ENCODE results near the gene ALAS1. TPM values are rescaled to one million over a fixed set of nuclear protein-coding genes. Genes with fewer than 3 reads are reported as not detected.
"Not testable (repeated sequence)": the region's sequence is repeated elsewhere in the genome, so short reads cannot be mapped to it uniquely, and the experiment has no call there.

Gene ALAS1
- polyA plus RNA-seq, 3 donors: 47.1 to 54.5 (median 48.8) TPM

DNA sequence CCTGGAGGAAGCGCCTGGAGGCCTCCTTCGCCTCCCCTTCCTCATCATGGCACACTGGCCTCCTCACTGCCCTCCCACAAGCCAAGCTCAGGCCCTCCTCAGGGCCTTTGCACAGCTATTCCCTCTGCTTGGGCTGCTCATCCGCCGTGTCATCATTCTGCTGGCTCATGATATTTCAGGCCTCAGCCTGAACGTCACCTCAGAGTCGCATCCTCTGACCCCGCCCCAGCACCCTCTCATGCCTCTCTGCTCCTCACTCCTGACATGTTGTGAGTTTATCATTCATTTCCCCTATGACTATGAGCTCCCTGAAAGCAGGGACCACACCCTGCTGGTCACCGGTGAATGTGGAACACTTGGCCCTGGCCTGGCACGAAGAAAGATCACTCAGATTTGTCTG, 23.1 kb upstream of the ALAS1 start:
- DNase-seq: no peak

- DNase-seq: no peak
These were observed 22.4 kb upstream of the ALAS1 start for GRCh38 chr3:52175416-52176179.

- DNase-seq: no peak
These were observed 21.7 kb upstream of the ALAS1 start for GRCh38 chr3:52176180-52176752.

GRCh38 chr3:52176951-52177700, 20.8 kb upstream of the ALAS1 start:
- no peak for DNase-seq

- DNase-seq: no peak
These were observed 20.3 kb upstream of the ALAS1 start for GRCh38 chr3:52177701-52178042.

GRCh38 chr3:52178126-52178525, 19.8 kb upstream of the ALAS1 start:
- not testable (repeated sequence) for DNase-seq

DNA sequence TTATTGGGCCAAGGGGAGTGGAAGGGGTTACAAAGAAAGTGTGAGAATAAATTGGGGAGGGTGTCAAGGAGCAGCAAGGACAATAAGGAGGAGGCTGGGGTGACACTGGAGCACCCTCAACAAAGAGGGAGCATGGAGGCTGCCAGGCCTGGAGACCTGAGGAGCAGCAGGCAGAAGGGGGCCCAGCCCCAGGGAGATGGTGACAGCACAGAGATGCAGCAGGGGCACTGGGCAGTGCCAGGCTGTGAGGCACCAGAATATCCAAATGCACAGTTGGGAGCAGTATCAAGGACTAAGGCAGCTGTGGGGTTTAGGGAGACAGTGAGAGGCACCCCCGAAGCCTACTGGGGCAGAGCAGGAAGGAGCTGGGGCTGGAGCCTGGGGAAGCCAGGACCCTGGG, 19.4 kb upstream of the ALAS1 start:
- no peak for DNase-seq

DNA sequence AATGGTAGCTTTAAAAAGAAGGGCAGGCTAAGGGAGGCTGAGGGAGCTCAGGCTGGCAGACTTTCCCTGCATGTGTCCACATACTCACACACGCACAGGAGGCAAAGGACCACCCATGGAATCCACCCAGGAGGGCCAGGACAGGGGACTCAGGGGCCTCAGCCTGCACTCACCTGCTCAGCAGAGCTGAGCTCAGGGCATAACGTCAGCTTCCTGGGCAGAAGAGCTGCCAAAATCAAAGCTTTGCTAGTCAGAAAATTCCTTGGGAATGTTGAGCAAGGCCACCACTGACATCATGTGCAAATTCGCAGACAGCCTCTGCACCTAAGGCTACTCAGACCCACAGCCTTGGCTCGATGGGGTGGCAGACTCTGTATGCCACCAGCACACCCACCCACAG, 16.4 kb upstream of the ALAS1 start:
- no peak for DNase-seq

- no peak for DNase-seq
These were observed 15.8 kb upstream of the ALAS1 start for GRCh38 chr3:52182196-52182595.

- no peak for DNase-seq
These were observed 15.3 kb upstream of the ALAS1 start for GRCh38 chr3:52182691-52183090.

GRCh38 chr3:52183786-52184445, 14.0 kb upstream of the ALAS1 start:
- no peak for DNase-seq

DNA sequence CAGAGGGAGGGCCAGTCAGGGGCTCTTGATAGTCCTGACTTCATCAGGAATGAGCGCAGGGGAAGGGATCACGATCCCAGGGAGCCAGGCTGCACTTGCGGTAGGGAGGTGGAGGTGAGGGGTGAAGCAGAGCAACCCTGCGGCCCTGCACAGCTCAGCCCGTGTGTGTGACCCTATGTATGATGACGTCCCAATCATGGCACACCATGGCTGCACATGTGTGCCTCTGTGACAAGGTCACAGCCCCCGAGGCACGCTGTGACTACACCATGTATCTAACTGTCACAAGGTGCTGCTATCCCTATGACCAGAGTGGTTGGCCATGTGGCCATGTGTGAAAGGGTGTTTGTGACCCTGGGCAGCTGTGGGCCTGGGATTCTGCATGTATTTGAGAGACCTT, 13.3 kb upstream of the ALAS1 start:
- no peak for DNase-seq

DNA sequence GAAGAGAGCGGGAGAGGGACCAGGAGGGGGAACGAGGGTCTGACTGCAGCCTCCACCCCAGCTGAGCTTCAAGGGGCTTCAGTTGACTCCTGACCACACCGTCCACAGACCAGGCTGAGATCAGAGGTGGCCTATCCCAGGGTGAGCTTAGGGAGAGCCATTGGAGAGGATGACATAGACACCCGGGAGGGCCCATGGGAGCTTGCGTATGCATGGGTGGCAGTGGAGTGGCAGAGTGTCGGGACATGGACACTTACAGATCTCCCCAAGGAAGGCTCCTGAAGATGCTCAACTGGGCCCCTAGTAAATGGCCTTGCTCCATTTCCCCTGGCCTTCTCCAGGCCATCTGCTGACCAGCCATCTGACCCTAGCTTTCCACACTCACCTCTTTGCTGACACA, 12.6 kb upstream of the ALAS1 start:
- no peak for DNase-seq

- DNase-seq: no peak
These were observed 12.1 kb upstream of the ALAS1 start for GRCh38 chr3:52185837-52186236.

DNA sequence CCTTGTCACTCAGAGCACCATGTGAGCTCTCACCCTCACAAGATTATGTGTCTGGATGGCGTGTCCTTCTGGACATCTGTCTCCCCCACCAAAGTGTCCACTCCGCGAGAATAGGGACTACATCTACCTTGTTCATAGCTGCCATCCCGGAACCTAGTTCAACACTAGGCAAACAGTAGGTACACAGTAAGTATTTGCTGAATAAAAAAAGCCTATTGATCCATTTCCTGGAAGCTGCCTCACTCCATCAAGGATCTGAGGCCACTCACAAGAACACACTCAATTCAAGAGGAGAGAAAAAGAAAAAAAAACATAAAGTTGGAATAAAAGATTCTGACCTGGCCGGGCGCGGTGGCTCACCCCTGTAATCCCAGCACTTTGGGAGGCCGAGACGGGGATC, 11.2 kb upstream of the ALAS1 start:
- no peak for DNase-seq

GRCh38 chr3:52188556-52188955, 9.4 kb upstream of the ALAS1 start:
- DNase-seq: no peak

- DNase-seq: no peak
These were observed 7.5 kb upstream of the ALAS1 start for GRCh38 chr3:52190294-52191074.

DNA sequence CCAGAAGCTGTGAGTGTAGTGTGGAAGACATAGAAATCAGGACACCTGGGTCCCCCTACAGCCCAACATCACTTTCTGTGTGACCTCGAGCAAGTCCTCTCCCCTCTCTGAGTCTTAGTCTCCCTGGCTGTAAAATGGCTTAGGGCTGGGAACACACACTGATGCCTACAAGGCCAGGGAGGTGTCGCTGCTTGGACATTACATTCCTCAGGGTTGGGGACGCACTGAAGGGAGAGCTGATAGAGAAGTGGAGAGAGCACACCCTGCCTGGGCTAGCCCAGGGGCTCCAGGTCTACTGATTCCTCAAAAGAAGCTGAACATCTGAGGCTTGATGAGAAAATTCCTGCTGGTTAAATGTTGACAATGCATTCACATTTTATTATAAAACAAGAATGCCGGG, 6.3 kb upstream of the ALAS1 start:
- no peak for DNase-seq

- DNase-seq: no peak
These were observed 4.9 kb upstream of the ALAS1 start for GRCh38 chr3:52193065-52193464.

GRCh38 chr3:52194485-52195290, 3.3 kb upstream of the ALAS1 start:
- DNase-seq: peak; percentile 55

- DNase-seq: no peak
These were observed 2.7 kb upstream of the ALAS1 start for GRCh38 chr3:52195291-52195597.

Data from renal pelvis (tissue), 4 donors.